Measurements from ENCODE around the gene ZNF292.

DNA sequence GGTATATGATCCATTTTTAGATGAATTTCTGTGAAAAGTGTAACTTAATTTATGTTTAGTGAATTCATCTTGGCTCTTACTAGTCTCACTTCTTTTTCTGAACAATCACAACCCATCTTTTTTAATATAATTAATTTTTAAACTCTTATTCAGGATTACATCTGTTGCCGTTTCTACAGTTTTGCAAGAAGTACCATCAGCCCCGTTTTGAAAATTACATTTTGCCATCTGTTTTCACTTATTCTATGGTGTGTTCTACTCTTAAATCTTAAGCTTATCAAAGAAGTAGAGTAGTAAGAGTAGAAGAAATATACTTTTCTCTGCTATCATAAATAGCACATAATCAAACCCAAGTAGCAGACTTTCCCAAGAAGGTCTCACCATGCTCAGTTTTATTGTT is 70.1 kb downstream of the ZNF292 start:
- no peak for TF ChIP-seq POLR2A (IDR thresholded peaks at IDR 0.05; ENCODE audit: low read length)
- TF ChIP-seq GATA1 (IDR thresholded peaks at IDR 0.05; ENCODE audit: low read depth, low read length) = no peak

All from erythroblast (primary cell).